Activated CD8-positive, alpha-beta memory T cell treated with anti-CD3 and anti-CD28 coated beads for 4 hours (primary cell): Measurements from ENCODE around the gene ABCB11.
"Not testable (repeated sequence)": the region's sequence is repeated elsewhere in the genome, so short reads cannot be mapped to it uniquely, and the experiment has no call there.

Experiments used
- DNase-seq, 2 donors: peaks; one replicate each; pipeline ENCODE4 v3.0.0-alpha.2; 2020; ENCODE audit warnings: low read depth in 2 of 2

ABCB11 gene

DNA sequence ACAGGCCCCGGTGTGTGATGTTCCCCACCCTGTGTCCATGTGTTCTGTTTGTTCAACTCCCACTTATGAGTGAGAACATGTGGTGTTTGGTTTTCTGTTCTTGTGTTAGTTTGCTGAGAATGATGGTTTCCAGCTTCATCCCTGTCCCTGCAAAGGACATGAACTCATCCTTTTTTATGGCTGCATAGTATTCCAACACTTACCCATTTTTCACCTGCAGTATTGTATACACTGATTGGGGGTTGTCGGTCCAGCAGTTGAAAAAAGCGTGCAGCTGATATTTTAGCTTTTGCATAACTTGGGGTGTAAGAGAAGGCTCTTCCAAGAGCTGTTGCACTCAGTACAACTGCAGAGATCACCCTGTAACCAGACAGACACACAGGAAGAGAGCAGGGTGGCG is 99.0 kb downstream of the ABCB11 start:
- DNase-seq = not testable (repeated sequence)

- DNase-seq = no peak
These were observed 100.9 kb downstream of the ABCB11 start for GRCh38 chr2:168930242-168930641.

DNA sequence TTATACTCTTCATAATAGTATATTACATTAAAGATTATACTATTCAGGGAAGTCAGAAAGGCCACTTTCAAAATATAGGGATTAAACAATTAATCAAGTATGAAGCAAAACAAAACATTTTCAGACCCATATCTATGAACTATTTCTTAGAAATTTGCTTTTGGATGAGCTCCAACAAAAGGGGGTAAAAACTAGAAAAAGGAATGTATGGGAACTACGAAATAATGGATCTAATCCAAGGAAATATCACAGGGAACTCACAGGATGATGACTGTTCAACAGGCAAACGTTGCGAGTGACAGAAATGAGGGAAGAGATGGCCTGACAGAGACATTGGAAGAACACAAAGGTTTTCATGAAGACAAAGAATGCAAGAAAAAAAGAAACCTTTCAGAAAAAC is 102.1 kb downstream of the ABCB11 start:
- DNase-seq = no peak

GRCh38 chr2:168928113-168928831 is 102.9 kb downstream of the ABCB11 start:
- no peak for DNase-seq

GRCh38 chr2:168926621-168927386 is 104.3 kb downstream of the ABCB11 start:
- no peak for DNase-seq

DNA sequence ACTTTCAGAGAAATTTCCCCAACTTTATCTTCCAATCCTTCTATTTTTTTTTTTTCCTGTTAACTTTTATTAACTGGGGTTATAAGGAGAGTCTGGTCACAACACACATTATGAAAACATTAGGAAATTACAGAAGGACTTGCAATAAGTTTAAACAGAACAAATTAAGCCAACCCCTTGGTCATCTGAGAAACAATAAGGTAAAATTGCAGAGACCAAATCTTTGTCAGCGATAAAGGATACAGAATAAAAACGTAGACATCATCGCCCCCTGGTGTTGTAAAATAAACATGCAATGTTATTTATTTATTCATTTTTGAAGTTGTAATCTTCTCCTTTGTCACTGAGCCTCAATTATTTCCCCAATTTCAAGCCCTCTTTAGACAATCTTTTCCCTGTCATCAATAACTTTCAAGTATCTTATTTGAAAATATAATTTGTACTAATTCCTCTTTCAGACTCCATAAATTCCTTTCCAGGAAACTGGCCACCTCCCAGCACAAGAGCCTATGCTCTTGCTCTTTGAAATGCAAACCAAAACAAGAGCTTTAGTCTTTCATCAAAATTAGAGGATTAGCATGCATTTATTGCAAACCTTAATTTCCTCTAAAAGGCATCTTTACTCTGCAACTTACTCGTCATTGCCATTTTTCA is 110.5 kb downstream of the ABCB11 start:
- no peak for DNase-seq

DNA sequence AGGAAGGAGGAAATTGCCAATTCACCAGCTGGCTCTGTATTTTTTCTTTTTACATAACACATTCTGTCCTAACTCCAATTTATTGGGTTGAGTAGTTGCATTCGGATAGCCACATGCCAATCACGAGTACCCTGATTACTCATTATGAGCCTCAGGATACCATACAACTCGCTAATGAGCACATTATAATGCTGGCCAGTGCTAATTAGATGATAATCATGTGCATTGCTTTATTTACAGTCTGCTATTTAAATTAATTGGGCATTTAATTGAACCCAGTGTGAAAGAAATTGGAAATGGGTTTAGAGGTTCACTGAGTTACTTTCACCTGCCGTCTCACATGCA is 114.8 kb downstream of the ABCB11 start:
- no peak for DNase-seq

DNA sequence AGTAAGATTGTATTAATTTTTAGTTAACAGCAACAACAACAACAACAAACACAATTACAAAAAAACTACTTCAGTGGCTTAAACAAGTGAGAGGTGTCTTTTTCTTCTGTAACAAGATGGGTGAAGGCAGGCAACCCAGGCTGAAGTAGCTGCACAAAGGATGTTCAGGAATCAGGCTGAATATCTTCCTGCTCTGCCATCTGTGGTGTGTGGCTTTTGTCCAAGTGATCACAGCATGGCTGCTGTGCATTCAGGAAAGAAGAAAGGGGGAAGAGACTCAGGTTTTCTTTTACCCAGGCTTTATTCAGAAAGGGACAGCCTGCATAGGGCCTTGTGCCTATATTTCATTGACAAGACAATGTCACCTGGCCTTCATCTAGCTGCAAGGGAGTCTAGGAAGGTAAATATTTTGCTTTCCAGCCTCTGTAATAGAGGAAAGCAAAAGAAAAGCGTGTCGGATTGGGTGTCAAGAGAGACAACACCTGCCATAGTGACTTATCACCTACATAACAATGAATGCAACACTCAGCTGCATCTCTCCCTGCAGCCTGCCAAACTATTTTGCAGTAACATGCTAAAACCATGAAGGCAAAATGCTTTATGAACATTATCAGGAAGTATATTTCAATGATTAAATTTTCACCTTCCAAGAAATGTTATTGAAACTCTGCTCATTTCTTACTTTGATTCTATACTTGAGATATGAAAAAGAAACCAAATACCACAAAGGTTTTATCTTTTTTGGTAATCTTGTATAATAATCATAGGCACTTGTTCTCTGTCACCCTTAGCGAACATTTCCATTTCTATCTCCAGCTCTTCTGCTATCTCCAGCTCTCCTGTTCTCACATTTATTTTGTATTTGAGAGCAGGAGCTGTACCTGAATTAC is 115.4 kb downstream of the ABCB11 start:
- DNase-seq = no peak

DNA sequence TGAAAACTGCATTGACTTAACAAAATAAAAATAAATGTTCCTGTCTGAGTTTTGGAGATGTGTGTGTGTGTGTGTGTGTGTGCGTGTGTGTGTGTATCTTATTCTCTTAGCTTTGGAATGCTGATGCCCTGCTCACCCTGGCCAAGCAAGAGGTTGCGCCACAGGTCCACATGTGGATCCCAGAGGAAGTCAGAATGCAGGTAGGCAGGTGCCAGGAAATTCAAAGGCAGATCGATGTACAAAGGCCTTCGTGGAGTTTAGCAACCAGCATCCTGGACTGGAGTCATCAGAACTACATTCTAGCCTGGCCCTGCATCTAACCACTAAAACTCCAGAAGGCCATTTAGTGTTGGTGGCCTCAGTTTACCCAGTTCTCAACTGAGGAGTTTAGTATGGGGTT is 117.6 kb downstream of the ABCB11 start:
- DNase-seq = no peak

DNA sequence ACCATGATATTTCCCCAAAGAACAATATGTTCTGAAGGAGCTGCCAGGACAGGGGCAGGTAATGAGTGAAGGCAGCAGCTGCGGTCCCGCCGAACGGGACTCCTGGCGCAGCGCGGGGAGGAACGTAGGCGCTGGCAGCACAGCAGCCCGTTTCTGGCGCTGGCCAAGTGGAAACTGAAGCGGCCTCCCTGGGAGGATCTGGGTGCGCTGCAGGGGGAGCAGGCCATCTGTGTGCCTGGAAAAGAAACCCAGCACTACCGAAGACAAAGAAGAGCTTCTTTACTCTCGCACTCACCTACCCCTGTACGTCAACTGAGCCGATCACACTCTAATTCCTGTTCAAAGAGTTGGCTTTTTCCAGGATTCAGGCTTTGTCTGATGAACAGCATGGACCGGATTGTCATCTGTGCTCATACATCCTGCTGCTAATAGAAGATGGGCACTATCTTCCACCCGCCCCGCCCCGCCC is 118.2 kb downstream of the ABCB11 start:
- DNase-seq = no peak

- no peak for DNase-seq
These were observed 118.7 kb downstream of the ABCB11 start for GRCh38 chr2:168912466-168912865.

GRCh38 chr2:168910330-168910729 is 120.8 kb downstream of the ABCB11 start:
- no peak for DNase-seq

DNA sequence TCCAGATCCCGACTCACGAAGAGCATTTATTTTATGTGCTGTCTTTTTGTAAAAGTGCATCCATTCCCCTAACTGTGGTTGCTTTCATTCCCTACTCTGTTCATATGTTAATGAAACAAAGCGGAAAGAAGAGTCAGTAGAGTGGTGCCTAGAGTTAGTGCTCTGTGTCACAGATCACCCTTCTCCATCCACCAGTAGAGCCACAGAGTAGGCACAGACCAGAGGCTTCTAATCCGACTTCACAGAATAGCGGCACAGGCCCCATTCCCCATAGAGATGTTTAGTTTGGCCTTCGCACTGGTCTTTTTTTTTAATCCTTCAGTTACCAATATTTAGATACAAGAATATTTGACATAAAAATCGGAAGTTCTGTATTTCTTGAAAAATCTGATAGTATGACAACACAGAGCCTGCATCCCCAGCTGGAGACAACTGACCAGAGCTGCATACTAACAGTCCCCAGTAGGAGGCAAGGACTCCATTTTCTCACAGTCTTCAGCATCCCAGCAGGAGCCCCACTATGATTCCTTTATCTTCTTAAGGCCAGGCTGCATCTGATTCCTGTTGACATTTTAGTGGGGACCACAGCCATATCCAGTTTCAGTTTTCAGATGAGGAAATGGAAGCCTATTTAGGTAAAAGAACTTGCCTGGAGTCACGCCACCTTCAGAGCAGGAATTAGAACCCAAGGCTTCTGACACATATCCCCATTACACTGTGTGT is 123.0 kb downstream of the ABCB11 start:
- no peak for DNase-seq

- DNase-seq = no peak
These were observed 126.8 kb downstream of the ABCB11 start for GRCh38 chr2:168904358-168904757.

DNA sequence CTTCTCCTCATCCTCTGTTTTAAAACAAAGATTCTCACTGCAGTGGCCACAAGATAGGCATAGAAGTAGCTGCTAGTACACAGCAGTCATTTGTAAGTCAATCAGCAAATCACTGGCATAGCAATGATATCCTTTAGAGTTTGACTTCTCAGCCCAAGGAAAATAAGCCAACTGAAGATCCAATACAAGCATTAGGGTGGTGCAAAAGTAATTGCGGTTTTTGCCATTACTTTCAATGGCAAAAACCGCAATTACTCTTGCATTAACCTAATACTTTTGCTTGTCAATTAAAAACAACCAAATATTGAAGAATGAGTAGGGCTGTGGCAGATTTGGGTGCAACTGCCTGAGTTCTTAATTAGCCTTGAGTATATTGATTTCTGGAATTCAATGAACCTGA is 127.2 kb downstream of the ABCB11 start:
- no peak for DNase-seq

DNA sequence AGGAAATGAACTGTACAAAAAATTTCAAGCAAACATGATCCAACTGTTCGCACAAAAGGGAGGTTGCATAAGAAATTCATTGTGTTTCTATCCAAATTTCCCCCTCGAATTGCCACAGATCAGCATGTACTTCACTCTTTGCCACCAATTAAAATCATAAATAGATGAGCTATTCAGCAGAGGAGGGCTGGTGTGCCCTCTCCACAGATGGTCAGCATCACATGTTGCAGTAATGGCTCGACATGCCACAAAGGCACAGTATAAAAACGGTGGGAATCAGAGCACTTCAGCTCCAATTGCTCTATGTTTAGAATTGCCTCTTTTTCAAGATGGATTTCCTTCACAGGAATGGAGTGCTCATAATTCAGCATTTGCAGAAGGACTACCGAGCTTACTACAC is 130.1 kb downstream of the ABCB11 start, which contains the start of gene G6PC2:
G6PC2 (plus strand) TSS at position 289 of the 400 bp plus-strand sequence; CDS start at position 330, 41 bp downstream.
- no peak for DNase-seq

DNA sequence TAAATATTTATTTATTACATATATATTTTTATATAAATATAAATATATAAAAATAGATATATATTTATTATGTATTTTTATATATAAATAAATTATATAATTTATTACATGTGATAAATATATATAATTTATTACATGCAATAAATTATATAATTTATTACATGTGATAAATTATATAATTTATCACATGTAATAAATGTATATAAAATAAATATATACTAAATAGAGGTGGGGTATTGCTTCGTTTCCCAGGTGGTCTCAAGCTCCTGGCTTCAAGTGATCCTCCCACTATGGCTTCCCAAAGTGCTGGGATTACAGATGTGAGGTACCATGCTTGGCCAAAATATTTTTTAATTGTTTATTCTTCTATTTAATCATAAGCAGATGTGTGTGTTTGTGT is 133.7 kb downstream of the ABCB11 start:
- DNase-seq = no peak

DNA sequence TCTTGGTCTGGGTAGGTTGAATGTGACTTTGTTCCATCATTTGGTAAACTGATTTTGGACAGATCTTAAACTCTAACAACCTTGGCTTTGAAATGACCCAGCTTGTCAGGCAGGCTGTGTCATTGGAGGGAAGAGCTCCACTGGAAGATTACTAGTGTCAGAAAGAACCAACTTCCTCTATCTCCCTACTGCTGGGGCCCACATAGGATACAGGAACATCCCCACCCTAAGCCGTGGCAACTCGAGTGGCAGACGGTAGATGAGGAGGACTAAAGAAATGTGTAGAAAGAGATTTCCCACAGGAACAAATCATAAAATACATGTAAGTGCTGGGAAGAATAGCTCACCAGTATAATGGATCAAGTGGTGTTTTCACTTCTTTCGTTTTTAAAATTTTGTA is 134.3 kb downstream of the ABCB11 start:
- no peak for DNase-seq

- no peak for DNase-seq
These were observed 135.4 kb downstream of the ABCB11 start for GRCh38 chr2:168895771-168896170.

DNA sequence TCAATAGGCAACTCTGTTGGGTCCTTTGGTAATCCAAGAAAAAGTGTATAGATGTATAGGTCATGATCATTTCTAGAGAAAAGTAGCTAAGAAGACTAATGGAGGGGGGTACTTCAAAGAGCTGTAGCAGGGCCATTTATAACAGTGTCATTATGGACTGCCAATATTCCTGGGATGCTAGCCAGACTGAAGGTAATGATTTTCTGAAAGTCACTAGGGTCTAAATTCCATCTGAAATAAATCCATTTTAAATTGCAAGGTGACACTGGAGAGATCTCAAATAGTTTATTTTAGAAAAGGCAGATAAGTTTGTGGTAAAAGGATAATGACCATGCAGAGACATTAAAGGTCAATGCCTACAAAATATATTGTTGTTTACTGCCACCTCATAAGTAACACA is 136.4 kb downstream of the ABCB11 start:
- no peak for DNase-seq

GRCh38 chr2:168894101-168894500 is 137.0 kb downstream of the ABCB11 start:
- DNase-seq = no peak
